GM11168 (cell line): ENCODE data around the gene EYS.
"Not testable (repeated sequence)": the region's sequence is repeated elsewhere in the genome, so short reads cannot be mapped to it uniquely, and the experiment has no call there.

Source experiments
- in situ Hi-C: fragments of 300-500 bp; cut with MboI; formaldehyde crosslinking; loops from one replicate; pipeline ENCODE4 v1.12.0; 2022; ENCODE audit warnings: low sequenced_read_pairs; ENCODE audit not compliant: unreplicated experiment

The EYS gene

GRCh38 chr6:63964366-63964765 is 1742.7 kb downstream of the EYS start:
- in situ Hi-C loops: no loop called here

DNA sequence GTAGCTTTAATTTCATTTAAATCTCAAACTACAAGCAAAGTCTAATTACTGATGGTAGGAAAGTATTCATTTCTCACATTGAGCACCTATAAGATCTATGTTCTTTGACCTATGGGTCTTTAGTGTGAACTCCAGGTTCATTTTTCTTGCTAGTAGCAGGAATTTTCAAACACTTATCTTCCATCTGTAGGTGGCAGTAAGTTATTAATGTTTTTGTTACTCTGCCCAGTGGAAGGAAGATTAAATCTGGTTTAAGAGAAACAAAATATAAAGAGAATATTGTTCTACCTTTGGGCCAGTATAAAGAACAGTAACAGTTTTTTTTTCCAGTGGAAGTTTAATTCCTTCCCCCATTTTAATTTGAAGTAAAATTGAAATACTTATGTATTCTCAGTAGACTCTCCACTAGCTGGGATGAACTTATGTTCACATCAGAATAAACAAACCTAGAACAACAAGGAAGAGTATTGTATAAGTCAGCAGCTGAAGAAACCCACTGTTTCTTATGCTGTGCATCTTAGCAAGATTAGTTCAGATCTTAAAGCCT is 1743.2 kb downstream of the EYS start:
- in situ Hi-C loops: no loop called here

- in situ Hi-C loops: not testable (repeated sequence)
Observed at GRCh38 chr6:63953336-63954021, 1753.5 kb downstream of the EYS start.

- in situ Hi-C loops: no loop called here
Observed at GRCh38 chr6:63947792-63948529, 1759.1 kb downstream of the EYS start.

DNA sequence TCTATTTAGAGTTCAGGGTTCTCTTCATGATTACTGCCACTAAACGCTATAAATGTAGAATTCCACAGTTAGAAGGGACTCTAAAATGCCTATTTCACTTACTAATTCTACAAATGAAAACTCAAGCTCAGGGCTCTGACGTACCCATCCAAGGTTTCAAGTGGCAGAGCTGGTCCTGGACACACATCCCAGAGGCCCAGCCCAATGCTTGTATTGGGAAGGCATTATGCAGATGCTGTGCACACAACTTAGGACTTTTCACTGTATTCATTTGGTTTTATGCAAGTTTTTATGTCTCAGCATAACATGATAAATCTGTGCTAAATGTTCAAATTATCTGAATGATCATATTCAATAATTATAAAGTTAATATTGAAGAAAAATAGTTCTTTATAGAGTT is 1761.0 kb downstream of the EYS start:
- in situ Hi-C loops: no loop called here

DNA sequence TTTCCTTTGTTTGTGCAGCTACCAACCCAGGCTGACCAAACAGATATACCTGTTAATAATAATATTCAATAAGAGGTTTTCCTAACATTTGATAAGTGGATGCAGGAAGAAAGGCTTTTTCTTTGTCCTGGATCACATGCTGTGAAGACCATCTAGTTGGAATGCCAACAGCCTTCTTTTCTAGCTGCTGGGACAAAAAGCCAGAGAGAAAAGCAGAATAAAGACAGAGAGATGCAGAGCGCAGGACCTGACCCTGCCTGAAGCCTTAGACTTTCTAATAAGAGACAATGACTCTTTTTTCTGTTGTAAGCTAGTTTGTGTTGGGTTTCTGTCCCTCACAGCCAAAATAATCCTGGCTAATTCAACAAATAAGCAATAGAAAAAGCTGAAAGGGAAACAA is 1763.2 kb downstream of the EYS start:
- in situ Hi-C loops: no loop called here

GRCh38 chr6:63941747-63942470 is 1765.1 kb downstream of the EYS start:
- in situ Hi-C loops: no loop called here

GRCh38 chr6:63940056-63940455 is 1767.0 kb downstream of the EYS start:
- in situ Hi-C loops: no loop called here

DNA sequence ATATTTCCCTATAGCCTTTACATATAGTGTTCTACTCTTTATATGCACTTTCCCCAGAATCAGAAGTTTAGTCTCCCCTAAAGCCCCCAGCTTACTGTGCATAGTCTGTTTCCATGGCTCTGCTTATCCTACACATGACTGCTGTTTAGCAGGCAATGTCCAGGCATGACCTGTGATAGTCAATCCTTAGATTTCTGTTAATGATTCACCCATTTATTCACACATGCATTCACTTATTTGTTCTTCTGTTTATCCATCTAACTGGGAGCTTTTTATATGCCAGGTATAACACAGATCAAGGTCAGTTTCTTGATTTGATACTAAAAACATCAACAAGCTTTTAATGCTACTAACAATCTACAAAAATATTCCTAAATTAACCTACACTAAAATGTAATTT is 1770.6 kb downstream of the EYS start:
- in situ Hi-C loops: no loop called here

DNA sequence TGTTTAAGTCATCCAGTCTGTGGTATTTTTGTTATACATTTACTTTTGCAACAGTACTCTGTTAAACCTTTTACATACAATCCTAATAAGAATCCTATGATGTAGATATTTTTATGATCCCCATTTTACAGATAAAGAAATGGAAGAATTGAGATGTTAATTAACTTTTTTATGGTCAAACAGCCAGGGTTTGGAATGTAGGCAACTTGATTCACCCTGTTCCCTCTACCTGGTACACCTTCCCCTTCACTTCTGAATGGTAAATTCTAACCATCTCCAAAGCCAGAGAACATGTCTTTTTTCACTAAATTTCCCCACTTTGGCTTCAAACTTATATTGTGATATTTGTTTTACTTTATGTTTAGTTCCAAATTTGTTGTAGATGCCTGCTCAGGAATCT is 1771.3 kb downstream of the EYS start:
- in situ Hi-C loops: no loop called here

GRCh38 chr6:63933948-63934347 is 1773.1 kb downstream of the EYS start:
- in situ Hi-C loops: not testable (repeated sequence)

DNA sequence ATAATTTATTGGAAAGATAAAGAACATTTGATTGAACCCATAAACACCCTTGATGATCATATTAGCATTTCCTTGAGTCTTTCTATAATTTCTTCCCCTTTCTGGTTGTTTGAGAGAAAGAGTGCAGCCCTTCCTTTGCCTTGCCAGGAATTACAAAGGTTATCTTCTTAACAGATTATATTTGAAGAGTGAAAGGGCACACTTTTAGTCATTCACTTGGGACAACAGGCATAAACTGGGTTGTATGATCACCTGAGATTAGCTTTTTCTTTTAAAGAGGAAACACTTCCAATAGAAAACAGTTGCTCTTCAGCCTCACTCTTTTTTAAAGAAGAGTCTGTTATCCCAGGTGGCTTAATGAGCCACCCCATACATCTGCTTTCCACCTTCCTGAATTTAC is 1776.2 kb downstream of the EYS start:
- in situ Hi-C loops: no loop called here

GRCh38 chr6:63929111-63929510 is 1777.9 kb downstream of the EYS start:
- in situ Hi-C loops: loop anchor here (10.0 kb wide), 1 partner anchor 406 kb away; no protein-coding TSS in a partner anchor

- in situ Hi-C loops: loop anchor here (10.0 kb wide), 1 partner anchor 406 kb away; no protein-coding TSS in a partner anchor
Observed at GRCh38 chr6:63928613-63929012, 1778.4 kb downstream of the EYS start.

GRCh38 chr6:63926950-63927927 is 1779.8 kb downstream of the EYS start:
- in situ Hi-C loops: loop anchor here (10.0 kb wide), 1 partner anchor 408 kb away; no protein-coding TSS in a partner anchor

- in situ Hi-C loops: loop anchor here (10.0 kb wide), 1 partner anchor 408 kb away; no protein-coding TSS in a partner anchor
Observed at GRCh38 chr6:63926258-63926780, 1780.7 kb downstream of the EYS start.

DNA sequence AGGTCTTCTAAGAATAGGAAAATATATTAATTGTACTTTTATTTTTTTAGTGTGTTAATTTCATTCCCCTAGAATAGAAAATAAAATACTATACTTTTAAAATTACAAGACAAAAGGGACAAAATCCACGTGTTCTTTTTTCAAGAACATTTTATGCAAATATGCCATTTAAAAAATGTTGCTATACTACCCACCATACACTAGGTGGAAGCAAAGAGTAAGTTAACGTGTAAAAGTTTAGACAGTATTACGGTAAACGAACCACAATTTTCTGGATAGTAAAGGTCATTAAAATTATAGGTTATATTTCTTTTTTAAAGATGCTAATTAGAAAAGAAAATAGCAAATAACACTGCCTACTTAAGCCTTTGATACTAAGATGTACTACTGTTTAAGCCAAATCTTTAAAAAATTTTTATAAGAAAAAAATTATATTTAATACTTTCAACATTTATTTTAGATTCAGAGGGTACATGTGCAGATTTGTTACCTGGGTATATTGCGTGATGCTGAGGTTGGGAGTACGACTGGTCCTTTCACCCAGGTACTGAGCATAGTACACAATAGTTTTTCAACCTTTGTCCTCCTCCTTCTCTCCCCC is 1783.8 kb downstream of the EYS start:
- in situ Hi-C loops: loop anchor here (10.0 kb wide), 1 partner anchor 412 kb away; no protein-coding TSS in a partner anchor

DNA sequence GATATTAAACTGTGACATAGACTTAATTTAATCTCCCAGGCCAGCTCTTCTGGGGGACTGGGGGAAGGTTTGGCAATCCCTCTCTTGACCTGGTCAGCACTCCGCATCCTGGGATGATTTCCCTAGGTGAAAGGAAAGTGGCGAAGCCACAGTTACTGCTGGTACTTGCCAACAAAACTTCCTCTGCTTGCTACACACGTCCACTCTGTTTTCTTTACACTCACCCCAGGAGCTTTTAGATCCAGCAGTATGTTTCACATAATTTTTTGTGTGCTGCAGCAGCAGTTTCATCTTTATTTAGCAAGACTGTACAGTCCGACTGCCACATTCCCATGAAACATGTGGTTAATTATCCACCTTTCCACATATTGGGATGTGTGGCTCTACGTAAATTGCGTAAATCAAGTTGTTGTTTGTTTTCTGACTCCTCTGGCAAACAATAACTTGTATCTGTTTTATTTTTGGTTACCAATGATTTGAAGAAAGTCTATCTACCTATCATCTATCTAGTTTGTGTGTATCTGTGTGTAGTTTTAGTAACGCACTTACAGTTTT is 1787.4 kb downstream of the EYS start:
- in situ Hi-C loops: loop anchor here (10.0 kb wide), 1 partner anchor 415 kb away; no protein-coding TSS in a partner anchor
